Sigmoid colon (tissue), 7 donors: ENCODE measurements around the gene FAM200B. TPM values are rescaled to one million over a fixed set of nuclear protein-coding genes. Genes with fewer than 3 reads are reported as not detected.

ENCODE experiments used
- DNase-seq: peaks from one replicate; pipeline ENCODE4 v3.0.0-alpha.2; 2019
- H3K27ac ChIP-seq, 4 donors: fragments of 200-600 bp; sonication (generic); one replicate each; pipeline ENCODE4 v1.5.1; 2016 to 2019; ENCODE audit warnings: mild to moderate bottlenecking in 1 of 4
- H3K27me3 ChIP-seq, 3 donors: fragments of 200-600 bp; sonication (generic); one replicate each; pipeline ENCODE4 v1.5.1; 2019; ENCODE audit warnings: mild to moderate bottlenecking in 1 of 3
- H3K36me3 ChIP-seq, 4 donors: fragments of 200-600 bp; sonication (generic); one replicate each; pipeline ENCODE4 v1.5.1; 2016 to 2019
- H3K4me1 ChIP-seq, 4 donors: fragments of 200-600 bp; sonication (generic); one replicate each; pipeline ENCODE4 v1.5.1; 2017 to 2019
- H3K4me3 ChIP-seq, 4 donors: fragments of 200-600 bp; sonication (generic); one replicate each; pipeline ENCODE4 v1.5.1; 2017 to 2019; ENCODE audit warnings: mild to moderate bottlenecking in 2 of 4, moderate library complexity in 1 of 4
- H3K9me3 ChIP-seq, 4 donors: fragments of 200-600 bp in 3 of 4; sonication (generic) in 3 of 4; one replicate each; pipeline versions ENCODE4 v1.5.1 to v1.6.1; 2013 to 2019
- EP300 ChIP-seq, 4 donors: sonication (generic); formaldehyde crosslinking; IDR thresholded peaks; one replicate each; pipeline ENCODE4 v1.6.1; 2017; ENCODE audit warnings: antibody characterized with exemption in 4 of 4
- POLR2A ChIP-seq, 2 donors: fragments of 450-650 bp; IDR thresholded peaks; one replicate each; pipeline ENCODE4 v1.6.1; 2016; ENCODE audit warnings: antibody characterized with exemption in 2 of 2, mild to moderate bottlenecking in 2 of 2, moderate library complexity in 2 of 2
- POLR2AphosphoS5 ChIP-seq, 4 donors: sonication (generic); formaldehyde crosslinking; IDR thresholded peaks; one replicate each; pipeline ENCODE4 v1.6.1; 2017; ENCODE audit warnings: antibody characterized with exemption in 4 of 4
- WGBS, 2 donors: extraction: QIAGEN DNeasy Blood & Tissue Kit; methylation state at CpG; one replicate each; pipeline ENCODE4 v1.1.7; 2013; 5-methylcytosine and 5-hydroxymethylcytosine counted together
- intact Hi-C: fragments of 100-400 bp; cut with DNase I; formaldehyde crosslinking; loops from one replicate; pipeline ENCODE4 v1.15.1; 2023
- polyA plus RNA-seq, 3 donors: library from polyadenylated mRNA; stranded (reverse); fragments of 200-250 nt; gene quantifications; one replicate each; pipeline ENCODE4 v1.2.3, GENCODE V29; 2013
- total RNA-seq, 4 donors: library from RNA; depleted of rRNA; stranded (reverse); fragments of >200 nt; gene quantifications; one replicate each; pipeline ENCODE4 v1.1.0, GENCODE V29; 2016
- TF ChIP-seq, protein P1 (sequence below), 4 experiments: fragments of 450-650 bp in 3 of 4; fragments of 200-600 bp in 1 of 4; IDR thresholded peaks; one replicate each; pipeline ENCODE4 v1.5.1; 2016 to 2019; ENCODE audit warnings: antibody characterized with exemption in 4 of 4, mild to moderate bottlenecking in 3 of 4, moderate library complexity in 2 of 4
- donor health status: healthy with polysubstance abuse.
- donor health status: Bipolar disorder and iron deficiency.
- donor health status: healthy.

Gene FAM200B
- total and polyA plus RNA-seq, 7 donors, result 36.4 to 105 (median 87.9) TPM

DNA sequence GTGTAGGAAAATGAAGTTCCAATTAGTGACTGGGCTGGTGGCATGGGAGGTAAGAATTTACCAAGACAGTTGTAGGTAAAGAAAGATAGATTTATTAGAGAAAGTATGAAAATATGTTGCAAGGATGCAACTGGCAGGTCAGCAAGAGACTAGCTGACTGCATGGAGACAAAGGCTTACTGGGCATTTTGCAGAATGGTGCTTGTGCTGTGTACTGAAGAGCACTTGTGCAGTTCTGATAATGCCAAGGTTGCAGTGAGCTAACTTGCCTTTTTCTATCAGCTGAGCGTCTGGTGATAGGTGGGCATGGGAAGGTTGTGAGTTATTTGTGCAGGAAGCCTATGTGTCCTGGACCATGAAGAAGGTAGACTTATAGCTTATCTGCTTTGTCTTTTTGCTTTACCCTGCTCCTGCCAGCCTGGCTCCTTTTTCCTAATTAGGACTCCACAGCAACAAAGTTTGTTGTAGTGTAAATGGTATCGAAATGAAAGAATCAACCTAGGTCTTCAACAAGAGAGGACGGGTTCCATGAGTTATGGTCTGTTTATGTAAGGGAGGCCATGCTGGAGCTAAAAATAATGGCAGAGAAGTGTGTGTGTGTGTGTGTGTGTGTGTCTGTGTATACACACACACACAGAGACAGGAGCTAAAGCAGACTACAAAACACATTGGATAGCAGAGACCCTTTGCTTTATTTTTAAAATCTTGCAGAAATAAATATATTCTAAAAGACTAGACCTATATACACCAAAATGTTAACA, 36.2 kb downstream of the FAM200B start:
- intact Hi-C loops, result loop anchor here (5.0 kb wide), 1 partner anchor 284 kb away; no protein-coding TSS in a partner anchor

DNA sequence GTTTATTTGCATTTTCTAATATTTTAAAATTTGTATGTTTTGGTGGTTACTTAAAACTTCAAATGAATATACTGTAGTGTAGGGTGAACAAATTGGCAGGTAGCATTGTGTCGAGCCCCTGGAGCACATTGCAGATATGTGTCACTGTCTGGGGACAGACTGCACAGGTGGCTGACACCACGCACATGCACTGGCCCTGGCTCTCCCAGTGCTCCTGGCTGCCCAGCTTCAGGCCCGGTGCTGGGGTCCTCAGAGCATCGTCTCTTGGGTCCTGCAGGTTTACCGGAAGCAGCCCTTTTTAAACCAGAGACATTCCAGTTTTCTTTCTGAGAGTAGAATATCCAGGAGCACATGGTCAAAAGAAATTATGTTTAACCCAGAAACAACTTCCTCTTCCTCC, 36.8 kb downstream of the FAM200B start:
- Histone ChIP-seq H3K27ac (peak overlapping the region in 3 of 4 donors; percentile 34 to 60 (median 42)), H3K4me3 (no peak overlapping the region), H3K36me3 (no peaks in the 10 kb centered on the region), H3K4me1 (peaks cover 0 to 49% (median 41%) of the 10 kb centered on the region in 4 donors), H3K27me3 (no peaks in the 10 kb centered on the region), H3K9me3 (no peaks in the 10 kb centered on the region)
- intact Hi-C loops, result loop anchor here (5.0 kb wide), 1 partner anchor 284 kb away; no protein-coding TSS in a partner anchor
- DNase-seq, result no peak
- WGBS, 2 donors, result 87 to 91% methylated on average over 5 of the region's 5 CpGs
- TF ChIP-seq POLR2A (IDR thresholded peaks at IDR 0.05), result no peak
- TF ChIP-seq POLR2AphosphoS5 (IDR thresholded peaks at IDR 0.05), result no peak
- no peak for TF ChIP-seq EP300 (IDR thresholded peaks at IDR 0.05)
- TF ChIP-seq, protein P1, sequence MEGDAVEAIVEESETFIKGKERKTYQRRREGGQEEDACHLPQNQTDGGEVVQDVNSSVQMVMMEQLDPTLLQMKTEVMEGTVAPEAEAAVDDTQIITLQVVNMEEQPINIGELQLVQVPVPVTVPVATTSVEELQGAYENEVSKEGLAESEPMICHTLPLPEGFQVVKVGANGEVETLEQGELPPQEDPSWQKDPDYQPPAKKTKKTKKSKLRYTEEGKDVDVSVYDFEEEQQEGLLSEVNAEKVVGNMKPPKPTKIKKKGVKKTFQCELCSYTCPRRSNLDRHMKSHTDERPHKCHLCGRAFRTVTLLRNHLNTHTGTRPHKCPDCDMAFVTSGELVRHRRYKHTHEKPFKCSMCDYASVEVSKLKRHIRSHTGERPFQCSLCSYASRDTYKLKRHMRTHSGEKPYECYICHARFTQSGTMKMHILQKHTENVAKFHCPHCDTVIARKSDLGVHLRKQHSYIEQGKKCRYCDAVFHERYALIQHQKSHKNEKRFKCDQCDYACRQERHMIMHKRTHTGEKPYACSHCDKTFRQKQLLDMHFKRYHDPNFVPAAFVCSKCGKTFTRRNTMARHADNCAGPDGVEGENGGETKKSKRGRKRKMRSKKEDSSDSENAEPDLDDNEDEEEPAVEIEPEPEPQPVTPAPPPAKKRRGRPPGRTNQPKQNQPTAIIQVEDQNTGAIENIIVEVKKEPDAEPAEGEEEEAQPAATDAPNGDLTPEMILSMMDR (IDR thresholded peaks at IDR 0.05), result no peak

More for the DNA sequence above, 36.2 kb downstream of the FAM200B start:
- no peaks in the 10 kb centered on the region for H3K27me3 ChIP-seq
- H3K4me1 ChIP-seq, result peaks cover 0 to 49% (median 41%) of the 10 kb centered on the region in 4 donors
- TF ChIP-seq, protein P1 (IDR thresholded peaks at IDR 0.05), result no peak
- no peak for TF ChIP-seq POLR2A (IDR thresholded peaks at IDR 0.05)
- peak; percentile 35 to 78 (median 68) for TF ChIP-seq POLR2AphosphoS5 (IDR thresholded peaks at IDR 0.05)
- TF ChIP-seq EP300 (IDR thresholded peaks at IDR 0.05), result peak in 2 of 4 donors; percentile 16 to 48
- WGBS, 2 donors, result 82 to 87% methylated on average over 3 of the region's 3 CpGs
- peak overlapping the region in 1 of 4 donors; percentile 1 for H3K4me3 ChIP-seq
- no peak for DNase-seq
- no peaks in the 10 kb centered on the region for H3K36me3 ChIP-seq
- H3K27ac ChIP-seq, result peak overlapping the region in 3 of 4 donors; percentile 34 to 60 (median 42)
- H3K9me3 ChIP-seq, result no peaks in the 10 kb centered on the region

DNA sequence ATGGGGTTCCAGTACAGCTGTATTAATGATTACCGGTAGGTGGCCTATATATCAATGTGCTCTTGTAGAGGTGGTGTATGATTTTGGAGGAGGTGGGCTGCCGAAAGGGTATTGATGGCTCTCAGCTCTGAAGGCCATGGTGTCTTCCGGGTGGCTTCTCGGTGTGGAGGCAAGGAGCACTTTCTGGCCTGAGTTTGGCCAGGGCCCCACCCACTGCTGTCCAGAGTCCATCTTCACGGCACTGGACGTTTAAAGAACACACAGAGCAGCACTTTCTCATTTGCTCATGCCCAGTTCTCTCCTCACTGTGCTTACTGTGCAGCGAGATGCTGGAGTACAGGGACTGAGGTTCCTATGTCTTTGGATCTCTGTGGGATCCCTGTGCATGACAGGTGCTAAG, 37.3 kb downstream of the FAM200B start:
- WGBS, 2 donors, result 66 to 87% methylated on average over 7 of the region's 7 CpGs
- Histone ChIP-seq H3K4me3 (no peak overlapping the region), H3K36me3 (no peaks in the 10 kb centered on the region), H3K4me1 (peaks cover 0 to 49% (median 41%) of the 10 kb centered on the region in 4 donors), H3K9me3 (no peaks in the 10 kb centered on the region), H3K27ac (peak overlapping the region in 2 of 4 donors; percentile 42 to 60), H3K27me3 (no peaks in the 10 kb centered on the region)
- intact Hi-C loops, result loop anchor here (5.0 kb wide), 1 partner anchor 283 kb away; no protein-coding TSS in a partner anchor
- no peak for DNase-seq
- TF ChIP-seq, protein P1 (IDR thresholded peaks at IDR 0.05), result no peak
- no peak for TF ChIP-seq POLR2AphosphoS5 (IDR thresholded peaks at IDR 0.05)
- TF ChIP-seq POLR2A (IDR thresholded peaks at IDR 0.05), result no peak

DNA sequence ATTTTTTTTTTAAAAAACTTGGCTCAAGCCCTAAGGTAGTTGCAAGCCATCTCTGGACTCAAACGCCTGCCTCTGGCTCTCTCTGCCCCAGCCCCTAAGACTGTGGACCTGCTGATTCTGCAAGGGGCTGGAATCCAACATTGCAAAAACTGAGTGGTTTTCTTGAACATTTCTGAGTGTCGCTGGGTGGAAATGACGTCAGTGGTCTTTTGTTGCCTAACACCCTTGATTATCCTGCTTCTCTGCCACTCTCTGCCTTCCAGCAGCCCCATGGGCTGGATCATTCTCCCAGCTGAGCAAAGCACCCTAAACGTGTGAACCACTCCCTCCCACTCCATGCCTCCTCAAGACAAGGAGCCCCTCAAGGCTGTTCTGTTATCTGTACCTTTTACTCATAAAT, 37.9 kb downstream of the FAM200B start:
- peak overlapping the region in 1 of 4 donors; percentile 60 for H3K27ac ChIP-seq
- H3K36me3 ChIP-seq, result no peaks in the 10 kb centered on the region
- intact Hi-C loops, result loop anchor here (5.0 kb wide), 1 partner anchor 283 kb away; no protein-coding TSS in a partner anchor
- H3K9me3 ChIP-seq, result no peaks in the 10 kb centered on the region
- no peaks in the 10 kb centered on the region for H3K27me3 ChIP-seq
- H3K4me3 ChIP-seq, result no peak overlapping the region
- WGBS, 2 donors, result 81 to 88% methylated on average over 4 of the region's 4 CpGs
- TF ChIP-seq EP300 (IDR thresholded peaks at IDR 0.05), result no peak
- no peak for TF ChIP-seq POLR2AphosphoS5 (IDR thresholded peaks at IDR 0.05)
- no peak for TF ChIP-seq POLR2A (IDR thresholded peaks at IDR 0.05)
- TF ChIP-seq, protein P1 (IDR thresholded peaks at IDR 0.05), result no peak
- H3K4me1 ChIP-seq, result peaks cover 0 to 43% (median 37%) of the 10 kb centered on the region in 4 donors
- no peak for DNase-seq
